Retina (tissue), 1 donor: ENCODE data around the gene PLXNA4.

Experiments used
- DNase-seq: peaks from one replicate; pipeline ENCODE4 v3.0.0-alpha.2; 2016

Gene PLXNA4

DNA sequence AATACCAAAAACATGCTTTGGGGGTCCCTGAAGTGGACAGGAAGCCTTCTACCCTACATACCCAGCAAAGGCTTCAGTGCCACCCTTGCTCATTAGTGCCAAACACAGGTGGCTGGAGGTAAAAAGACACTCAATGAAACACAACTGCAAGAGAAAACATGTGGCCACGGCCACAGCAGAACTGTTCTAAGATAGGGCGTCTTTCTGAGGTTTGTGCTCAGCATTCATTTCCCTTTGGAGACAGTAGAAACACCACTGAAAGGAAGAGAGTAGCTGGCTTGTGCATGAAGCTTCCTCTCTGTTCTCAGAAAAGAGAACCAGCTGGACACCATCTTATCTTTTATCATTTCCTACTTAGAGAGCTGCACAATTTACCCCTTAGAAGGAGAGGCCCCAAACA lies 143.0 kb downstream of the PLXNA4 start:
- no peak for DNase-seq

DNA sequence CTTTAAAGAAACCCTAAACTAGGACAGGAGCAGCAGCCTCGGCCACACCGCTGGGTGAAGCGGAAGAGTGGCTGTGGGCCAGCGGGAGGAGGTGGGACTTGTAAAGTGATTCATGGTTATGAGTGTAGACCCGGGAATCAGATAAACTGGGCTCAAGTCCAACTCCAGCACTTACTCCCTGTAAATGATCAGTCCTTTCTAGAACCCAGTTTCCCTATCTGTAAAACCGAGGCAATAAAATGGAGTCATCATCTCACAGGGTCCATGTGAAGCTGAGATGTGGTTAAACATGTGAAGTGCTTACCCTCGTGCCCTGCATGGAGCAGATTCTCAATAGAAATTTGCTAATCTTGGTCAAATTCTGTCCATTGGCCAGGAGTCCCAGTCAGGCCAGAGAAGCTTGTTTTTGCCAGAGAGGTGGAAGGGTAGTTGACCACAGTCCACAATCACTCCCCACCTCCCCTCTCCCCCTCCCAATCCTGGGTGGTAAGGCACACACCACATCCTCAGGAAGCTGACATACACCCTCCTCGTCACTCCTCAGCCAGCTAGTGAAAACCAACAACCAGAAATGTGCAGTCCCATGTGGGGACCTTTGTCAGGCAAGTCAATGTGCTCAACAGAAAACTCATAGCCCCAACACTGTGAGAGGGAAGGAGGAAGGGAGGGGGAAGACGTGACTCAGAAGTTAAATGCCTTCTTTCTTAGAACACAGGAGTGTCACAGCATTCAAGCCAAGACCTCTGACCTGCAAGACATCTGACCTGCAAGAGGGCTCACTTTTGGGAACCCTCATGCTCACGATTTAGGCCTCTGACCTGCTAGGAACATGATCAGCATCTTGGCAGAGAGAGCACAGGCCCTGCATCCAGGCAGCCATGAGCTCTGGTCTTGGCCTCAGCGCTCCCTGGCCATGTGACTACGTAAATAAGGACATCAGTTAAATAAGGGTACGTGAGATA lies 145.1 kb downstream of the PLXNA4 start:
- no peak for DNase-seq

DNA sequence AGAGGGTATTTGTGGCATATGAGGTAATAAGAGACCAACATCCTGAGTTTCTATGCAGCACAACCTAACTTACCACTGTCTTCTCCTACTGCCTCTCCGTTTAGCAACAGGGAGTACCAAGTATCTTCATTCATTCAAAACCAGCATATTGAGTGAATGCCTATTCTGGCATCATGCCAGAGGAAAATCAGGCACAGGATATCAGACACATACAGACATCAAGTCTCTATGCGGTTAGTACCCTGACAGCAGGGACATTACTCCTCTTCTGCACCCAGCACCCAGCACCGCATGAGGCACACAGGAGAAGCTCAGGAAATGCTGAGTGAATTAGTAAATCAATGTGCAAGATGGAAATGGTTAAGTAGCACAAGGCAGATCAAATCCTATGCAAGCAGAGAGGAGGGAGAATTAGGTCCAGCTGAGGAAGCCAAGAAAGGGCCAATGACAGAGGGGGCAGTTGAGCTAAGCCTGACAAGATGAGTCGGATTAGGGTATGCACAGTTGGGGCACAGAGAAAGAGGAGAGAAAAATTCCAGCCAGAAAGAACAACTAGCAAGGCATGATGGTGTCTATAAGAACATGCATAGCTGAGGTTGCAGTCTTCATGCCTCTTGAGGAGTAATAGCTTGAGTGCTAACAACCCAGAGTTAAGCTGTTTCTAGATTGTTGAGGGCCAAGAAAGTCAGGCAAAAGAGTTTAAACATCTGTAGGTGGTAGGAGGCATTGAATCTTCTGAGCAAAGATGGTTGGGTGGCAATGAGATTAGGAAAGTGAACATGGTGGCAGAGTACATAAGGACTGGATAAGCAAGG lies 146.0 kb downstream of the PLXNA4 start:
- no peak for DNase-seq

DNA sequence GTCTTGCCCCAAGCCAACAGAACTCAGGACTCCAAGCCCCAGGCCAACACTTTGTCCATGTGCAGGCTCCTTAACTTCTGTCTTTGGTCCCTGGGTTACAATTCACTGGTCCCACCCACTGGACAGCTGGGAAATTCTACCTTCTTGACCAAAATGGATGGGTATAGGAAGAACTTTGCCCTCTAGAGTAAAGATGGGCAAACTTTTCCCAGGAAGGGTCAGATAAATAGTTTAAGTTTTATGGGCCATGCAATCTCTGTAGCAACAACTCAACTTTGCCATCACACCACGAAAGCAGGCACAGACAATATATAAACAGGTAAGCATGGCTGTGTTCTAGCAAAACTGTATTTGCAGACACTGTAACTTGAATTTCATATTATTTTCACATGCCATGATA lies 147.1 kb downstream of the PLXNA4 start:
- DNase-seq = no peak

DNA sequence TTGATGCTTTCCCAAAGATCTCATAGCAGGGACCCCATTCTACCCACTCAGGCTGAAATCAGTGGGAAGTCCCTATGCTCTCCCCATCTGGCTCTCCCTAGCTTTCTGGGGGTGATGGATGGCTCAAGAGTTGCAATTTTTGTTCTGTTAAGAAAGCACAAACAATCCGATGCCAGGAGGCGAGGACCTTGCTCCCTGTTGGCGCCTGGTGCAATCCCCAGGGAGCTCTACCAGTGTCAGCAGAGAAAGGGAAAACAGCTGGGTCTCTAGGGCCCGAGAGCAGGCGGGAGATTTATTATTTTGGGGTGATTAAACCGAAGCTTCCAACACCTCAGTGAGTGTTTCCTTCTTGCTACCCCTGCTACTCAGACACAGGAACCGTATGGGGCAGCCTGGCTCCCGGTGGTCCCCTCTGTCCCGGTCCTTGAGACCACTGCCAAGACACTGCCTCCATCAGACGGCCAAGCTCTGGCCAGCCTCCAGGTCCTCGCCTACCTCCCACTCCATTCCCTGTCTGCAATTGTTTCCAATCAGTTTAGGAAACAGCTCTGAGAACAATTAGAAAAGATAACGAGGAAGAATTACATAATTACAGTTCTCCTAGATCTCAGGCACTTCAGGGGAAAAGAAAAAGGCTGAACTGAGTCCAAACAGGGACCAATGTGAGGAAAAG lies 147.9 kb downstream of the PLXNA4 start:
- no peak for DNase-seq

DNA sequence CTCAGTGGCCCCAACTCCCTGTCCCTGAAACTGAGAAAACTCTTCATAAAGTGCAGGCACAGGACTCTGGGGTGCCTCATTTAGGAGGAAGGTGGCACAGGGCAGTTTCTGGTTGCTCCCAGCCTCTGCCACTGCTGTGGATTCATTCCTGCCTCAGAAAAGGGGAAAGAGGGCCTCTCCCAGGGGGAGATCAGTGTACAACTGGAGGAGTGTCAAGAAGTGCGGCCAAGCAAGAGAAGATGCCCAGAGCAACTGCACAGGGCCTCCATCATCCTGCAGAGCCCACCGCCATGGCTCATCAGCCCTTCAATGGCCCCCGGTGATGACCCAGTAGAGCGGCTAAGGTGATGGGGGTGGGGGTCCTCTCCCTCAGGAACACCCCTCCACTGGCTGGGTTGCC lies 150.3 kb downstream of the PLXNA4 start:
- peak; percentile 56 for DNase-seq

DNA sequence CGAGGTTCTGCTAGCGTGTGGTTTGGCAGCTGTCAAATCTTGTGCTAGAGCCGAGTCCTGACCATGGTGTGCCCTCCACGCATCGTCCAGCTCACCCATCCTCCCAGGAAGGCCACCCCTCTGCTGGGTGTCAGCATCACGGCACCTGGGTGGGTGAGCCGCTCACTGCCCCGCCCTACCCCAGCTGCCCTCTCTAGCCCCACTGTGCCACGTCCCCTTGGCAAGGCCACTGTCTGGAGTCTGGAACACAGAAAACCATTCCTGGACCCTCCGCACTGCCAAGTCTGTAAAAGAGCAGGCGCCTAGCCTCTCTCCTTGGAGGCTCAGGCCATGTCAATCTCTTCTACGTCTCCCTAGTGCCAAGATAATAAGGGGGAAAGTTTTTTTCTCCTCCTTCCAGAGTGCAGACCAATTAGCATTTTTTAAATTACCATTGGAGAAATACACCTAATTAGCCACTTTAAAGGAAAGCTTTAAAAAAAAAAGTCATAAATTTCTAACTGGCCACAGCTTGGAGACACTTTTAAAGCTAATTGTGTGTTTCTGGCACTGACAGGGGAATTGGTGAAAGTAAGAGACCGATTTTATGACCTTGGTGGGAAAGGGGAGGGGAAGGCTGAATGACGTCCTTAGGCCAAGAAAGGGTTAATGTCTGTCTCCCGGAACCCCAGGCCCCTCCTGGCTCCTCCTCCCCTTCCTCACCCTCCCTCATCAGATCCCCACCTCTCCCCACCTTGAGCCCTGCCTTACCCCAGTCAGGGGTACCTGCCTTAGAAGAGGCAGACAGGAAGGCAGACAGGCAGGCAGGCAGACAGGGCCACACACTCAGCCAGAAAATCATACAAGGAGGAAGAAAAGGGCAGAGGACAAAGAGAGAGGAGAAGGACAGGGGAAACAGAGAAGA lies 151.2 kb downstream of the PLXNA4 start:
- DNase-seq = no peak

DNA sequence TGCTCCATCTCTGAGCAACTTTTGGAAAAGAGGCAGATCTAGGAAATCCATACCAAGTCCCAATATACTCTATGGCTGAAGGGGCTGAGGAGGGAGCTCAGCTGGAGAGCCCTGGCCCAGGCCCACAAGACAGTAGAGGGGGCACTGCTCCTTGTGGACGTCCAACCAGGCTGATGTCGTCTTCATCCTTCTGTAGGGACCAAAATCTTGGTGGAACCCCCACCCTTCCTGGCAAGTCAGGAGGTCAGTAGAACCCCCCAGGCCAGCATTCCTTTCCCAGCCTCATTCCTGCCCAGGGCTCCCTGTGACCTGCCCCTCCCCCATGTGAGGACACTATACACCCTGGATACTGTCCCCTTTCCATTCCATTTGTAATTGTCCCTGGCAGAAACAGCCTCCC lies 152.0 kb downstream of the PLXNA4 start:
- DNase-seq = no peak

DNA sequence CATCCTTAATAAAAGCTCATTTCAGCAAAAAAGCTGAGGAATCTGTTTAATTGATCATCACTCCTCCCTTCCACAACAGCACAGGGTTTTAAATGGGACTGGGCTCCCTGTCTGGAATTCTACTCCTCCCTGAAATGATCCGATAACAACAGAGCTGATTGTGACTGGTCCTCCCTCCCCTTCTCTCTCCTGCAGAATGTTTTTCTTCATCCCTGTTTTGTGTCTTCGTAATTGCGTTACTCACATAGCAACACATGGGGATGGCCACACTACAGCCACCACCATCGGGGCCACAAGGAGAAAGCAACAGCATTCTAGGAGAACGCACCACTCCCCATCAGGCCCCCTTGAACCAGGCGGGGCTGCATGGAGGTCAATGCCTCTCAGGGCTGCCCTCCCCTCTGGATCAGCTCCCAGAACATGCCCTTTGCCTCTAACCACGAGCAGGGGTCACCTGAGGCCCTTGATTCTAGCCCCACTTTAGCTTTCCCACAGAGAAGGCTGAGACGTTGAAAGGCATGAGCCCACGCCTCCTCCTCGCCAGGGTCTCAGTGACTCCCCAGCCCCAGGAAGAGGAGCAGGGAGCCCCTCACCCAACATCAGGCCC lies 152.6 kb downstream of the PLXNA4 start:
- DNase-seq = no peak

DNA sequence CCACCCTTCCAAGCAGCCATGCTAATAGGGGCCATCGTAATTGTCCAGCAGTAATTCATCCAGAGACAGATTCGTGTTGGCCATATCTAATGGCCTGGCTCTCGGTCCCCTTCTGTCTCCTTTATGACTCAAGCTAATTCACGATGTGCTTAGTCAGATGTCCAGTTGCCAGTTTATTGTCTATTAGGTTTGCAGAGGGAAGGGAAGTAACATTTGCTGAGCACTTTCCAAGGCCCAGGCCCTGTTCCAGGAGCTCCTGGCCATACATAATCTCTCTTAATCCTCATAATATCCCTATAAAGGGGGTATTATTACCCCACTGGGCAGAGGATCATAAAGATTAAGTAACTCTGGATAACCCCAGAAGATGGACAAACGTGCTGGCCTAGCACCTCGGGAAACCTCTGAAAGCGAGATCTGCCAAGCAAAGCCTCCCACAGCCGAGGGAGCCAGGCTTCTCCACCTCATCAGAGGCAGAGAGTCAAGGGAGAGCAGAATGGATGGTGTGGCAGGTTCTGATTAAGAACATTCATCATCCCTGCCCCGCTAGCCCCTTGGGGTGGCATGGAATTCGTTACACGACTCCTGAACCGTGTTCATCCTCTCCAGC lies 153.7 kb downstream of the PLXNA4 start:
- DNase-seq = no peak

DNA sequence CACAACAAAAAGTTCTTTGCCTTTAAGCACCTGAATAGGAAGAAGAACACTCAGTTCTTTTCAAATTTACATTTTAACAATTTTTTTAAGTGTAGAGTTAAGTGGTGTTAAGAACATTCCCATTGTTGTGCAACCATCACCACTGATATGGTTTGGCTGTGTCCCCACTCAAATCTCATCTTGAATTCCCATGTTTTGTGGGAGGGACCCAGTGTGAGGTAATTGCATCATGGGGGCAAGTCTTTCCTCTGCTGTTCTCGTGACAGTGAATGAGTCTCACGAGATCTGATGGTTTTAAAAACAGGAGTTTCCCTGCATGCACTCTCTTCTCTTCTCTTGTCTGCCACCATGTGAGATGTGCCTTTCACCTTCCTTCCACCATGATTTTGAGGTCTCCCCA lies 155.7 kb downstream of the PLXNA4 start:
- DNase-seq = no peak

DNA sequence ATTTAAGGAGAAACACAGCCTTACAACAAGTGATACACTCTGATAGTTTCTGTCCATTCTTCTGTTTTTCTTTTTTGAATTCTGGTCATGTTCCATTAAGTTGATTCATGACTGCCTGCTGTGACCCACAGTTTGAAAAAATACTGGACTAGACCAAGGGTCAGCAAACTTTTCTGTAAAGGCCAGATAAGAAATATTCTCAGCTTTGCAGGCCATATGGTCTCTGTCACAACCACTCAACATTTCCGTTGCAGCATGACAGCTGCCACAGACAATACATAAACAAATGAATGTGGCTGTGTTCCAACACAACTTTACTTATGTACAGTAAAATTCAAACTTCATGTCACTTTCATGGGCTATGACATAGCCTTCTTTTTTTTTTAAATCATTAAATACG lies 156.7 kb downstream of the PLXNA4 start:
- no peak for DNase-seq

DNA sequence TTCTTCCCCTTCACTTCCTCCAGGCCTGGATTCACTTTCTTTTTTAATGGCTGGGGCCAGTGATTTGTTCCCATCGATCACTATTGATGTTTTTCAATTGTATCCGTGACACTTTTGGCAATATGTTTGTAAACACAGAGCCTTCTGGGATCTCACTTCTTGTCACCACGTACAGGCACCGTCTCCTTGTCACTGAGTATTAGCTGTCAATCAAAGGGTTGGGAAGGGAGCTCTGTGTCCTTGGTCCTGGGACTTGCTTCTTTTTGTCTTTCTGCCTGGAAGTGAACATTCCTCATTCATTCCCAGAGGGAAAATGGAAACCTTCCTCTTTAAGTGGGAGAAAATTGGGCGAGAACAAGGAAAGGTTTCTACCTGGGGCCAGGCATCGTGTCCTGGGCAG lies 157.4 kb downstream of the PLXNA4 start:
- no peak for DNase-seq

DNA sequence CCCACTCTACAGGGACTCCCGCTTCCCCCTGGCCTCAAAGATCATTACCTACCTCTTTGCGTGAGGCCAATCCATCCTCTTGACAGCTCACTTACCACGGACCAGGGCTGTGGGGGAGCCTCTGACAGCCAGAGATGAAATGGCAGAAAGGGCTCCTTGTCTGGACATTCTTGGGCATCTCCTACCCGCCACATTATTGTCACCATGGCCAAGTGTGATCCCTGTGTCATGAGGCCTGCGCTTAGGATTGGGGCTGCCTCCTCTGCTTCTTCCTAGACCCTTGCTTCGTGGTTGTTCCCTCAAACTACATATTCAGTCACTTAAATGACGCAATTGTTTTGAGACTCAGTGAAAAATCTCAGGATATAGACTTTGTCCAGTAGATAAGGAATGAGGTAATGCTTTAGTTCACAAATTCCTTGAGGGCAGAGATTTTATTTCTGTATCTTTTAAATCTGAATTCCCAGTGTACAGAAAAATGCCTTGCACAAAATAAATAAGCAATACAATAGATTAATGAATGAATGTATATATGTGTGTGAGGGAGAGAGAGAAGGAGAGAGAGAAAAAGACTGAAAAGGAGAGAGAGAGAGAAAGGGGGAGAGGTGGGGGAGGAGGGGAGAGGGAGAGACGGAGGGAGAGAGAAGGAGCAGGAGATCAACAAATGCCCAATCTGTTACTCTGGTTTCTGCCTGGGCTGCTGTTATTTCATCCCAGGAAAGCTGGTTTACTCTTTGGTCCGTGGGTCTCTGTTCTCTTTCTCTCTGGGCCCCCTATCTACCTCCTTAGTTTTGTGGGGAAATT lies 159.0 kb downstream of the PLXNA4 start:
- no peak for DNase-seq

DNA sequence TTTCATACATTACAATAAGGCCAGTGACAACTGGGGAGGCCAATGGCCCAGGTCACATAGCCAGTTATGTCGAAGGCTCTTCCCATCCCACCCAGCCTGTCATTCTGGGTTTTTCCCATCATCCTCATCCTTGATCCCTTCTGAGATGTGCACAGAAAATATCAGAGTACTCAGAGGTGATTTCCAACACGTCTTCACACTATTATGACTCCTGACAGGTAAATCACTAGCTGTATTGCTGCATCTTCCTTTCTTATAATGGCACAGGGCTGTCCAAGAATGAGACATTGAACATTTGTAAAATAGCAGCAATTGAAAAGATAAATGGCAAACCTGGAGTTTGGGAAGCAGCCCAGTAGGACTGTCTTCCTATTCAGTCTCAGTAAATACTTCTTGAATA lies 159.9 kb downstream of the PLXNA4 start:
- no peak for DNase-seq

DNA sequence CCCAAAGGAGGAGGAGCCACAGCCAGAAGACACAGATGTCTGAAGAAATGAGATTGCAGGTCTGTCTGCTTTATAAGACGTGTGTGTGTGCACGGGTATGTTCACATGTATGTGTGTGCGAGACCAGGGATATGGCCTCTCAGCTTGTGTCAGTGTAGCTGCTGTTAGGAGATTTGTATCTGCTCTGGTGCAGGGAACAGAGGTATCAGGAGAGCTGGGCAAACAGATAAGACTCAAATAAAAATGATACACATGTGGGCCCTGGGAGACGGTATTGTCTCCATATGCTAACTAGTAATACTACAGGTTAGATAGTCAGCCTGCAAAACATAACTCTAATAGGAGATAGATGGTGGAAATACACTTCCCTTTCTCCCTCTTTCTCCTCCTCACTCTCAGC lies 161.0 kb downstream of the PLXNA4 start:
- no peak for DNase-seq

DNA sequence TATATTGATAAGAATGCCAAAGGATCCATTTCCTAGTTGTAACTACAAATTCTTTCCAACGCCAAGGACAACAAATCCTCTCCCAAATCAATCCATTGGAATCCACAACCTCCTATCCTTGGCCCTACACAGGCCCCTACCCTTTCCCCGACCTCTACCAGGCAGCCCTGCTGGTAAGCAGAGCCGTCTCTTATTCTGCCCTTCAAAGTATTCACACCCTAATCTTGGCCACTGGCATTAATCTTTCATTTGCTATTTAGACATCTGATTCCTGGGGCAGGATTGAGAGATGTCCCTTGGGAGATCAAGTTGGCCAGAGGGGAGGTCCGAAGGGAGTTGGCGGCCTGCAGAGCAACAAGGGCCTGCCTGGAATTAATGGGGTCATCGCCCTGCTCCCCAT lies 161.4 kb downstream of the PLXNA4 start:
- DNase-seq = no peak

DNA sequence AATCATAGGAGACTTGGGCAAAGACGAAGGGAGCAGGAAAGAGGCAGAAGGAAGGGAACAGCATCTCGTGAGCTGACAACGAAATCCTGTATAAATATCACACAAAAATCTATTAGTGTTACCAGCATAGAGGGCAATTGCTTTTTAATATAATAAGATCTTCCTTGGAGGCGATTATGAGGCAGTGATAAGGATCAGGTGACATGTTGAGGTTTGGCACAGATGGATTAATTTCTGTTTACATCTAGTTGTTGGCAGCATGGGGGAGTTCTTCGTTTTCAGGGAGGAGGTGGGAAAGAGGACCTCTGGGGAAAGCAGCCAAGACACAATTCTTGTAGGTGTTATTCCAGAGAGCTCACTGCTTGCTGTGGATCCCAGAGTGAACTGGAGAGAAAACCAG lies 163.8 kb downstream of the PLXNA4 start:
- DNase-seq = no peak

DNA sequence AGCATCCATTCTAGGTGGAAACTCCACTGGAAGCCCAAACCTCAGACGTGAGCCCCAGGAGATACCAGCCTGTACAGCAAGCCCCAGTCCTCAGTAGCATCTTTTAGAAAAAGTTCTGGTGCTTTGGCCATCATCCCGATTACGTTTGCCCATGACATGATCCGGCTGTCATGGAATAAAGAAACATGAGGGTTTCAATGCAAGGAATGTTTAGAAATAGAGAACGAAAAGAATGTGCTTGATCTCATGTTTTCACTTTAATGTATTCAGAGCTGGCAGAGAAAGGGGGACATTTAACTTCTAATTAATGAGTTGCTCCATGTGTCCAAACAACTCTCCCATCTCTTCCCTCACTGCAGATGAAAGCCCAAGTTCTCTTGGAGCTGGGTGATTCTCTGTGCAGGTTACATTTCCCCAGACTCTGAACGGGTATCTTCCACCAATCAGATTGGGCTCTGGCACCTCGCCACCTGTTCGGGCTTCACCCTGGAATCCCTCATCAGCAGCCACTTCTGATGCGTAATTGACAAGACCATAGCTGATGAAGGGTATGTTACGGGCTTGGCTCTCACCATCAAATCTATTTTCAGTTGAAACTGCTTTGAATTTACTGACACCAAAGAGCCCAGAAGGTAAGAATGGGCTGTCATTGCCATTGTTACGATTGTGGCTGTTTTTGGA lies 165.3 kb downstream of the PLXNA4 start:
- no peak for DNase-seq

DNA sequence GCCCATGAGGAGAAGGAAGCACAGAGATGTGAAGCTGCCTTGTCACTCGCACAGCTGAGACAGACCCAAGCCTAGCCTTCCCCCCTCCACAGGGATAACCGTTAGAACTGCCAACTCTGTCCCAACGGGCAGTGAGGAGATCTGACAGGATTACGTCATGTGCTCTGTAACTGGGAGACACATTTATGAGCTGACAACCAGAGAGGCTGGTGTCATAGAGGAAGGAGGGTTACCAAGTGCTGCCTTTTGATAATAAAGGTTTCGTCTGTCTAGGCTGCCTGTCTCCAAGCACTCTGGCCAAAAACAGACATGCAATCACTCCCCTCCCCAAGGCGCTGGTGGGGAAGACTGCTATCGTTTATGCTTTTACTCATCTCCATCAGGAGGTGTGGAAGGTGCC lies 165.9 kb downstream of the PLXNA4 start:
- no peak for DNase-seq
